ENCODE measurements around the gene PIGH. TPM values are rescaled to one million over a fixed set of nuclear protein-coding genes. Genes with fewer than 3 reads are reported as not detected.
"Not testable (repeated sequence)": the region's sequence is repeated elsewhere in the genome, so short reads cannot be mapped to it uniquely, and the experiment has no call there.

PIGH gene
- total RNA-seq, 1 donor from 2014 or later = 10.9 TPM

DNA sequence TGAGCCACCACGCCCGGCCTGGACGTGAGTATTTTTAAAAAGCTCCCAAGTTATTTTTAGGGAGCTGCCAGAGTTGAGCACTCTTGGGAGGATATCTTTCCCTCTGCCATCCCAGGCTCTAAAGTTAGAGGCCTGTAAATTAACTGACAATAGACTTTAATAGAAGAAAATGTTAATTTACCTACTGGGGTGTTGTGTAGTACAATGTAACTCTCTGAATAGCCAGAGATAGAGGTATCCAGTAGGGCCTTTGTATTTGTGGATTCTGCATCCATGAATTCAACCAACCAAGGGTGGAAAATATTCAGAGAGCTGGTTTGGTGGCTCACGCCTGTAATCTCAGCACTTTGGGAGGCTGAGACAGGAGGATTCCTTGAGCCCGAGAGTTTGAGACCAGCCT is 7.6 kb upstream of the PIGH start:
- no peak for DNase-seq

- no peak for DNase-seq
These were observed 3.0 kb upstream of the PIGH start for GRCh38 chr14:67602995-67603545.

DNA sequence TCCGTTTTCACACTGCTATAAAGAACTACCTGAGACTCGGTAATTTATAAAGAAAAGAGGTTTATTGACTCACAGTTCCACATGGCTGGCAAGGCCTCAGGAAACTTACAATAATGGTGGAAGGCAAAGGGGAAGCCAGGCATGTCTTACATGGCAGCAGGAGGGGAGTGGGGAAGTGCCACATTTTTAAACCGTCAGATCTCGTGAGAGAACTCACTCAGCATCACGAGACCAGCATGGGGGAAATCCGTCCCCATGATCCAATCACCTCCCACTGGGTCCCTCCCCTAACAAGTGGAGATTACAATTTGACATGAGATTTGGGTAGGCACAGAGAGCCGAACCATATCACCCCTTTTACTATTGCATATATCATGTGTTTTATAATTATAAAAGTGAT is 2.0 kb upstream of the PIGH start:
- no peak for DNase-seq

GRCh38 chr14:67600562-67600974 is 500 bp upstream of the PIGH start:
- DNase-seq = not testable (repeated sequence)

DNA sequence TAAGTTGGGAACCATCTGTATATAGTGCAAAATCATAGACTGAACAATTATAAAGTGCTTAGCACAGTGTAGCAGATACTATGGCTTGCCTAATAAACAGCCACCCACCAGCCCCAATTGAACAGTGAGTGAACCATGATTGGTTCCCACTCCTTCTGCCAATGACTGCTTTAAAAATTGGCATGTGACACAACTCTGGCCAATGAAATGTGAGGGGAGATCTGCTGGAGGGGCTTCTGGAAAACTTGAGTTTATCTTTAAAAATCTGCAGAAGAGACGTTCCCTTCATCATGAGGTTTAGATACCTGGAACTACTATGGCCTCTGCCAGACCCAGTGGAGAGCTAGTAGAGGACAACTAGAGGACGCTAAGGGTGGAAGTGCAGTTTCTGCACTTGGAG is 4.7 kb downstream of the PIGH start:
- no peak for DNase-seq

GRCh38 chr14:67593650-67594049 is 6.4 kb downstream of the PIGH start:
- DNase-seq = not testable (repeated sequence)

DNA sequence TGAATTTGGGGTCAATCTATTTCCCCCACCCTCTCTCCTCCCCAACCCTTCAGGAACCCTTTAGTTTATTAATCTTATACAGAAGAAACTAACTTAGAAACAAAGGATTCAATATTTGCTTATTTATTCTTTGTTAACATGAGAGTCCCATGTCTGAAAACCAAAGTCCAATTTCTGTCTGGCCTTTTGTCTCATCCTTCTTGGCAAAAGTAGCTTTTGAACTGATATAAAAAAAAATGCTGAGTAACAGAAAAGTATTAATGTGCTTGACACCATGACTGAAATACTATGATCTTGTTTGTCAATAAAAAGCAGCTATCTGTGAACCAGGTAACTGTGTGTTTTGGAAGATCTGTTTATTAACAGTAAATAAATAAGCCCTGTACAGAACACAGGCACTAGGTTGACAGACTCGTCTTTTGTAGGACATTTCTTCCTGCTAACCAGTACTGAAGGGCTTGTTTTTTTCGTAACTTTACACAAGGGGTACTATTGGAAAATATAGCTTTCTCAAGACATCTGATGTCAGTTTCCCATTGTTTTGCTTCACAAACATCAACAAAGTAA is 10.8 kb downstream of the PIGH start:
- no peak for DNase-seq

GRCh38 chr14:67586369-67586768 is 13.7 kb downstream of the PIGH start:
- no peak for DNase-seq

GRCh38 chr14:67584978-67585377 is 15.1 kb downstream of the PIGH start:
- DNase-seq = no peak

DNA sequence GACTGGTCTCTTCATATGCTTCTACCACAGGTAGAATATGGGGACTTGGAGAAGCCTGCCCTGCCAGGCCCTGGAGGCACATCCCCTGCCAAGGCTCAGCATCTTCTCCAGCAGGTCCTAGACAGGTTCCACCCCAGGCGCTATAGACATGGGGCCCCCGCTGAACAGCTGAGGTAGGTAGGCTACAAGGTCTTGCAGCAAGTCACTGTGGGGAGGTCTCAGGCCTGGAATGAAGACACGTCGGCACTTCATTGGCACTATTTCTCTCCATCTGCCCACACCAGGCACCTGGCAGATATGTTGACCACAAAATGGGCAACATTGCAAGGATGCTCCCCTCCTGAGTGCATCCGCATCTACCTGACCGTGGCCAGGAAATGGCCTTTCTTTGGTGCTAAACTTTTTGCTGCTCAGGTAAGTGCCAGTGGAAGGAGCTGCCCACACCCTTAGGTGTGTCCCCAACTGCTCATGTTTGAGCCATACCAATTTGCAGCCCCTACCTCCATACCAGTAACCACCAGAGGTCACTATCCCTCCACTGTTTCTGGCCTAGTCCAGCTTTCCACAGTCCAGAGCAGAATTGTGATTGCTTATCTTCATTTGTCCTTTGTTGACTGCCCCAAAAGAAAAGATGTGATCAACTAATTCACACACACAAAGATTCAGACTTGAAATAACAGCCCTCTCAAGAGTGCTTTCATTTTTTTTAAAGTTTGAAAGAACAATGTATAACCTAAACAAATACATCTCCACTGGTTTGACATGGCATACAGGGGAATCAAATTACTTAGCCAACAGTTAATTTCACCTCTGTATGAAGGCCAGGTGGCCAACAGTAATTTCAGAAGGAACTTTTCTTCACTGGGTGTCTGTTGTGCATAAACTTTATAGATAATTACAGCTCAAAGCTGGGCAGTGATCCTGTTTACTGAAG is 16.1 kb downstream of the PIGH start:
- peak; percentile 78 for DNase-seq

DNA sequence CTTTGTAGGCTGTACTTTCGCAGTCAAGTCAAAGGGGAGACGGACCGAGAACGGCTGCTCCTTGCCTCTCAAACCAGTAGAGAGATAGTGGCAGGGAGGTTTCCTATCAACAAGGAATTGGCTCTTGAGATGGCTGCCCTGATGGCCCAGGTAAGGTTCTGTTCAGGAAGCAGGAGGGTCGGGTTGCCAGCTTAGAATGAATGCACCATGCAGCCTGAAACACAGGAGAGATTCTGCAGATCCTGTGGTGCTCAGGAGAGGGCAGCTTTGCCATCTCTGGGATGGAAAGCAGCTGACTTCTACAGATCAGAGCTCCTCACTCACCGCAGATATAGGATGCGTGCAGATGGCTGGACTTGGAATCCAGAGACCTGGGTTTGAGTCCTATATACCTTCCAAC is 18.0 kb downstream of the PIGH start:
- DNase-seq = no peak

DNA sequence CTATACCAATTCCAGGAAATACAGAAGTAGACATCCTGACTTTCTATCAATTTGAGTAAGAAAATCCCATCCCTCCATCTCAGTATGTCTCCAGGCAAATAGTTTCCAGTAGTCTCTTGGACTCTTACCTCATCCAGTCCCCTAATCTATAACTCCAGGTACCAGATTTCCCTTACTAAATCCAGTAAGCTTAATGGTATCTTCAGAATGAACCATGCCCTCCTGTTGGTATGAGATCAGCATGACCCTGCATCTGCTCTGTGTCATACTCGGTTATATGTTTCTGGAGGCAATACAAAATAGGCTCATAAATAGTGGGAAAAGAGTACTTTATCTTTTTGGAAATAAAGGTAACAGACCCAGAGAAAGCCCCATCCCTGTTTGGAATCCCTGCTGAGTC is 18.4 kb downstream of the PIGH start:
- DNase-seq = no peak

GRCh38 chr14:67580336-67581171 is 19.5 kb downstream of the PIGH start:
- DNase-seq = no peak

DNA sequence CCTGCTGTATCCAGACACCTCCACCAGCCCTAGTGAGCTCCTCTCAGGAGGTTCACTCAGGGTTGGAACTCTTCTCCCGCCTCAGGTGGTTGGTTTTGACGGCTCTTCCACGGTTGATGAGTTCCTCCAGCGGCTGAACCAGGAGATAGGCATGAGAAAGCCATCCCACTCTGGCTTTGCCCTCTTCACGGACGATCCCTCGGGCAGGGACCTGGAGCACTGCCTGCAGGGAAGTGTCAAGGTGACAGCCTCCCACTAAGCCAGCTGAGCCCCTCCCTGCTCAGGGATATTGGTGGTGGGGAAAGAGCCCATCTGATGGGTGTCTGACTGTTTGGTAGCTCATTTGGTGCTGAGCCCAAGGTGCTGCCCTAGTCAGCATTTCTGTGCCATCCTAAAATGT is 20.4 kb downstream of the PIGH start:
- DNase-seq = no peak

GRCh38 chr14:67579040-67579439 is 21.0 kb downstream of the PIGH start:
- no peak for DNase-seq

DNA sequence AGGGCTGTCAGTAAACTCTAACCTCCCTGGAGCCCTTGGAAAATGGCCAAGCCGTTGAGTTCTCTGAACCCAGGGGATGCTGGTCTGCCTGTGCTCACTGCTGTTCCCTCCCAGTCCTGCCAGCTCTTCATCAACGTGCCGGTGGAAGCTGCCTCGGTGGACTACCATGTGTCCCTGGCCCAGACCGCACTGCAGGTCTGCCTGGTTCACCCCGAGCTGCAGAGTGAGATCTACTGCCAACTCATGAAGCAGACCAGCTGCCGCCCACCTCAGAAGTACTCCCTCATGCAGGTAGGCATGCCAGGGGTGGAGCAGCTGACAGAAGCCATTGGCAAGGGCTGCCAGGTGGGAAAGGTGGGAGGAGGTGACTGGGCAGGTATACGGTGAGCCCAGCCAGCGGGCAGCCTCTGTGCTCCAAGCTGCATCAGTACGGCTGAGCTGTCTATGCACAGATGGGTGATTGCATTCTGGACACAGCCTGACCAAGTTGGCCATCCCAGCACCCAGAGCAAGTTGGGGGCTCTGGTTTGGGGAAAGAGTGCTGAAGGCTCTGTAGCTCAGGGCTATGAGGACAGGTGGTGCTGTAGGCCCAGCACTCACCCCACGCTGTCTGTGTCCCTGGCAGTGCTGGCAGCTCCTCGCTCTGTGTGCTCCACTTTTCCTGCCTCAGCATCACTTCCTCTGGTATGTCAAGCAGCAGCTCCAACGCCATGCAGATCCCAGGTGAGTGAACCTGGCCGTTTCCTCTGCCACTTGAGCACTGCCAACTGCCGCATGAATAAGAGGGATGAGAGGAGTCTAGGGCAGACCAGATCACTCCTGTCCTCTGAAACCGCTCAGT is 21.9 kb downstream of the PIGH start:
- DNase-seq = no peak

- DNase-seq = no peak
These were observed 22.8 kb downstream of the PIGH start for GRCh38 chr14:67577181-67577808.

- DNase-seq = no peak
These were observed 23.7 kb downstream of the PIGH start for GRCh38 chr14:67576216-67576955.

DNA sequence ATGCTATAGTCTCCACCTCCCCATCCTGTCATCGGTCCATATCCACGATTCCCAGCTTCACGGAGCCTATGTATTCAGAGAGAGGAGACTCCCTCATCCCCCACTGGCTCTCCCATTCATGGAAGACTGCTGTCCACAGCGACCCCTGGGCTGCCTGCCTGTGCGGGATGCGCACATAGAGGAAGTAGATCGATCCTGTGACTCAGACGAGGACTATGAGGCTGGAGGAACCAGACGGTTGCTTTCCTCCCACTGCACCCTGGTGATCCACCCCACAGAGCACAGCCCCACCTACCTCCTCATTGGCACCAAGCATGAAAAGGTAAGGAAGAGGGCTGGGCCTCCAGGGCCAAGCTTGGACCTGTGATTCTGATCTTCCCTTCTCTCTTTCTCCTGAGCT is 24.4 kb downstream of the PIGH start:
- DNase-seq = peak; percentile 16

DNA sequence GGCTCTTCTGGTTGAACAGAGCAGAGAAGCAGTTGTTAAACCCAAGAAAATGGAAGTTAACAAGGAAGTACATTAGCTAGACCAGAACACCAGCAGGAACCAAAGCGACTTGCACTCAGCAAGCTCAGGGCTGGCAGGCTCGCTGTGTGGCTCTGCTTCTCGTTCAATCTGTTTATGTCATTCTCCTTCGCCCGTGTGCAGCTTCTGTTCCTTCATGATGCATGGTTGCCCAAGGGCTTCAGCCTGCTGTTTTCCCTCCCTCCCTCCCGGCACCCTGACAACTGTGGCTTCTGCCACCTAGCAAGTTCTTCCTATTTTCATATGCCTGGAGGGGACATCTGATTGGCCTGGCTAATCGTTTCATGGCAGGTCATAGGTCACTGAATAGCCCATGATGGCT is 25.3 kb downstream of the PIGH start:
- DNase-seq = no peak

GRCh38 chr14:67574156-67574555 is 25.9 kb downstream of the PIGH start:
- DNase-seq = no peak

Measured in dermis blood vessel endothelial cell (primary cell).